H9 (cell line): Measurements from ENCODE around the gene PRSS2. TPM values are rescaled to one million over a fixed set of nuclear protein-coding genes. Genes with fewer than 3 reads are reported as not detected.

Source experiments
- DNase-seq: peaks from one replicate; pipeline ENCODE4 v3.0.0-alpha.2; 2017
- H2AFZ ChIP-seq: one replicate; pipeline ENCODE4 v1.6.1; 2013; ENCODE audit warnings: mild to moderate bottlenecking, low read length, control low read depth, moderate library complexity
- H2AK5ac ChIP-seq: 2 replicates; pipeline ENCODE4 v1.6.1; 2013; ENCODE audit warnings: low read length, control low read depth, mixed read lengths; ENCODE audit not compliant: insufficient read length
- H2BK120ac ChIP-seq: one replicate; pipeline ENCODE4 v1.6.1; 2013; ENCODE audit warnings: low read depth, mild to moderate bottlenecking, low read length, control low read depth, inconsistent platforms; ENCODE audit not compliant: poor library complexity, severe bottlenecking
- H2BK12ac ChIP-seq: 2 replicates; pipeline ENCODE4 v1.6.1; 2013; ENCODE audit warnings: low read length, control low read depth, mixed read lengths, low read depth; ENCODE audit not compliant: insufficient read length
- H2BK15ac ChIP-seq: 2 replicates; pipeline ENCODE4 v1.6.1; 2013; ENCODE audit warnings: low read depth, low read length, control low read depth
- H2BK20ac ChIP-seq: one replicate; pipeline ENCODE4 v1.6.1; 2013; ENCODE audit warnings: low read depth, mild to moderate bottlenecking, low read length, control low read depth, inconsistent platforms; ENCODE audit not compliant: poor library complexity, severe bottlenecking
- H2BK5ac ChIP-seq: 2 replicates; pipeline ENCODE4 v1.6.1; 2013; ENCODE audit warnings: low read length, control low read depth, mixed read lengths; ENCODE audit not compliant: insufficient read length
- H3K14ac ChIP-seq: 2 replicates; pipeline ENCODE4 v1.6.1; 2013; ENCODE audit warnings: low read length, control low read depth; ENCODE audit not compliant: insufficient read depth
- H3K18ac ChIP-seq: 2 replicates; pipeline ENCODE4 v1.6.1; 2013; ENCODE audit warnings: low read depth, mild to moderate bottlenecking, mixed read lengths, low read length, control low read depth; ENCODE audit not compliant: insufficient read length
- H3K23ac ChIP-seq: 2 replicates; pipeline ENCODE4 v1.6.1; 2013; ENCODE audit warnings: low read length, control low read depth, mixed read lengths, low read depth; ENCODE audit not compliant: insufficient read length
- H3K23me2 ChIP-seq: 2 replicates; pipeline ENCODE4 v1.6.1; 2013; ENCODE audit warnings: low read depth, mild to moderate bottlenecking, mixed read lengths, low read length, control low read depth; ENCODE audit not compliant: insufficient read length, poor library complexity, severe bottlenecking
- H3K27ac ChIP-seq: 2 replicates; pipeline ENCODE4 v1.5.1; 2013; ENCODE audit warnings: low read length, control low read depth, mixed read lengths, low read depth; ENCODE audit not compliant: insufficient read length
- H3K27me3 ChIP-seq: 2 replicates; pipeline ENCODE4 v1.6.1; 2013; ENCODE audit warnings: low read length, control low read depth, inconsistent platforms; ENCODE audit not compliant: insufficient read depth
- H3K4ac ChIP-seq: 2 replicates; pipeline ENCODE4 v1.6.1; 2013; ENCODE audit warnings: low read depth, mild to moderate bottlenecking, control low read depth, inconsistent platforms, low read length, moderate library complexity
- H3K4me1 ChIP-seq: 2 replicates; pipeline ENCODE4 v1.6.1; 2013; ENCODE audit warnings: low read length, control low read depth, inconsistent platforms; ENCODE audit not compliant: insufficient read depth
- H3K4me2 ChIP-seq: 2 replicates; pipeline ENCODE4 v1.6.1; 2013; ENCODE audit warnings: low read length, control low read depth, mixed read lengths; ENCODE audit not compliant: insufficient read length, insufficient read depth
- H3K56ac ChIP-seq: 2 replicates; pipeline ENCODE4 v1.6.1; 2013; ENCODE audit warnings: low read depth, mild to moderate bottlenecking, mixed read lengths, low read length, control low read depth; ENCODE audit not compliant: insufficient read length
- H3K79me1 ChIP-seq: 2 replicates; pipeline ENCODE4 v1.6.1; 2013; ENCODE audit warnings: low read depth, mild to moderate bottlenecking, moderate library complexity, low read length, control low read depth, inconsistent platforms; ENCODE audit not compliant: insufficient read depth, poor library complexity, severe bottlenecking
- H3K79me2 ChIP-seq: 2 replicates; pipeline ENCODE4 v1.6.1; 2013; ENCODE audit warnings: low read length, control low read depth, inconsistent platforms; ENCODE audit not compliant: insufficient read depth
- H3K9ac ChIP-seq: 2 replicates; pipeline ENCODE4 v1.6.1; 2013; ENCODE audit warnings: low read length, control low read depth, mixed read lengths; ENCODE audit not compliant: insufficient read length; ENCODE audit errors: extremely low read depth
- H3K9me3 ChIP-seq: one replicate; pipeline ENCODE4 v1.6.1; 2013; ENCODE audit warnings: low read depth, low read length, inconsistent platforms; ENCODE audit not compliant: control insufficient read depth
- H3T11ph ChIP-seq: one replicate; pipeline ENCODE4 v1.6.1; 2013; ENCODE audit warnings: mild to moderate bottlenecking, low read length, control low read depth, inconsistent platforms
- H4K20me1 ChIP-seq: one replicate; pipeline ENCODE4 v1.6.1; 2013; ENCODE audit not compliant: control insufficient read depth, insufficient read length, insufficient read depth
- H4K5ac ChIP-seq: 2 replicates; pipeline ENCODE4 v1.6.1; 2013; ENCODE audit warnings: low read depth, mild to moderate bottlenecking, mixed read lengths, low read length, control low read depth; ENCODE audit not compliant: insufficient read length
- H4K8ac ChIP-seq: replicated peaks from 2 replicates; pipeline ENCODE4 v1.6.1; 2013; ENCODE audit warnings: low read length, control low read depth, mixed read lengths, low read depth; ENCODE audit not compliant: insufficient read length
- H4K91ac ChIP-seq: 2 replicates; pipeline ENCODE4 v1.6.1; 2013; ENCODE audit warnings: low read depth, mild to moderate bottlenecking, moderate library complexity, mixed read lengths, low read length, control low read depth; ENCODE audit not compliant: insufficient read length
- H3K27ac Mint-ChIP-seq, 3 experiments: 2 replicates in 2 of 3; 3 replicates in 1 of 3; pipeline ENCODE4 v1.8.0; 2020 to 2021; ENCODE audit warnings: mixed read lengths in 3 of 3, mild to moderate bottlenecking in 1 of 3, moderate library complexity in 1 of 3
- H3K27me3 Mint-ChIP-seq: 2 replicates; pipeline ENCODE4 v1.8.0; 2021; ENCODE audit warnings: low read depth, mild to moderate bottlenecking, moderate library complexity, mixed read lengths
- H3K36me3 Mint-ChIP-seq, 3 experiments: 2 replicates in 2 of 3; 3 replicates in 1 of 3; pipeline ENCODE4 v1.8.0; 2020 to 2021; ENCODE audit warnings: low read depth in 3 of 3, mixed read lengths in 3 of 3; ENCODE audit not compliant: insufficient read depth in 1 of 3
- H3K4me1 Mint-ChIP-seq, 2 experiments: 2 replicates each; pipeline ENCODE4 v1.8.0; 2020; ENCODE audit warnings: mixed read lengths in 2 of 2
- H3K4me3 Mint-ChIP-seq, 2 experiments: 2 replicates in 1 of 2; 3 replicates in 1 of 2; pipeline ENCODE4 v1.8.0; 2020 to 2021; ENCODE audit warnings: mild to moderate bottlenecking in 2 of 2, mixed read lengths in 2 of 2, moderate library complexity in 1 of 2
- H3K9me3 Mint-ChIP-seq, 2 experiments: 2 replicates in 1 of 2; 3 replicates in 1 of 2; pipeline ENCODE4 v1.8.0; 2020; ENCODE audit warnings: mild to moderate bottlenecking in 2 of 2, mixed read lengths in 2 of 2, moderate library complexity in 1 of 2
- WGBS: extraction: QIAGEN DNeasy Blood & Tissue Kit; methylation state at CpG from one replicate; pipeline ENCODE4 v1.1.7; 2013; ENCODE audit warnings: missing lambda C conversion rate, low lambda C conversion rate, mixed read lengths; ENCODE audit not compliant: insufficient read length; ENCODE audit errors: extremely low coverage; 5-methylcytosine and 5-hydroxymethylcytosine counted together
- total RNA-seq: library from RNA; stranded (reverse); gene quantifications from 2 replicates; pipeline ENCODE4 v1.2.1, GENCODE V29; 2021
- TF ChIP-seq, protein P1 (sequence below): fragments of 200-600 bp; sonication (generic); conservative IDR thresholded peaks from 3 replicates; pipeline ENCODE4 v1.8.0; 2021; ENCODE audit warnings: antibody characterized with exemption, mild to moderate bottlenecking

PRSS2 gene
- total RNA-seq, 1 experiment from 2014 or later, result not detected

DNA sequence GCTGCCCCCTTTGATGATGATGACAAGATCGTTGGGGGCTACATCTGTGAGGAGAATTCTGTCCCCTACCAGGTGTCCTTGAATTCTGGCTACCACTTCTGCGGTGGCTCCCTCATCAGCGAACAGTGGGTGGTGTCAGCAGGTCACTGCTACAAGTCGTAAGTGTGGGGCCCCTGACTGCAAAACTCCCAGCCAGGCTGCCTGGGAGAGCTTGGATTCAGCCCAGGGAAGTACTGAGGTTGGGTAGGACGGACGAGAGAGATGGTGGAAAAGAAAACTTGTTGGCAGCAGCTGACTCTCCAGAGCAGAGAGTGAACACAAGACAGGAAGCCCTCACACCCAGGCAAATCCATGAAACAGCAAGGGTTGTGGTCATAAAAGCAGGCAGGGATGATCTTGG is 1.3 kb downstream of the PRSS2 start:
- Histone ChIP-seq H3K4ac (no peak overlapping the region), H3K18ac (no peak overlapping the region), H2AK5ac (no peak overlapping the region), H3K9ac (no peak overlapping the region), H2BK20ac (no peak overlapping the region), H3K14ac (no peak overlapping the region), H3K23me2 (no peaks in the 10 kb centered on the region), H3K9me3 (no peaks in the 10 kb centered on the region), H3K27me3 (no peaks in the 10 kb centered on the region), H3K79me1 (no peaks in the 10 kb centered on the region), H3K79me2 (no peaks in the 10 kb centered on the region), H2AFZ (no peak overlapping the region), H3K27ac (no peak overlapping the region), H3K23ac (no peak overlapping the region), H2BK120ac (no peak overlapping the region), H2BK5ac (no peak overlapping the region), H4K91ac (no peak overlapping the region), H3K56ac (no peak overlapping the region), H2BK15ac (no peak overlapping the region), H3K4me2 (no peak overlapping the region), H3K4me1 (no peaks in the 10 kb centered on the region), H4K5ac (no peak overlapping the region), H4K20me1 (no peaks in the 10 kb centered on the region), H3T11ph (no peak overlapping the region), H4K8ac (no peak overlapping the region), H2BK12ac (no peak overlapping the region)
- Mint-ChIP-seq H3K4me3 (no peak overlapping the region), H3K27ac (no peak overlapping the region), H3K36me3 (no peaks in the 10 kb centered on the region), H3K4me1 (peaks cover 3 to 5% of the 10 kb centered on the region in 2 experiments; a peak in 3 of 4 replicates), H3K27me3 (peaks cover 16% of the 10 kb centered on the region), H3K9me3 (no peaks in the 10 kb centered on the region)
- TF ChIP-seq, protein P1, sequence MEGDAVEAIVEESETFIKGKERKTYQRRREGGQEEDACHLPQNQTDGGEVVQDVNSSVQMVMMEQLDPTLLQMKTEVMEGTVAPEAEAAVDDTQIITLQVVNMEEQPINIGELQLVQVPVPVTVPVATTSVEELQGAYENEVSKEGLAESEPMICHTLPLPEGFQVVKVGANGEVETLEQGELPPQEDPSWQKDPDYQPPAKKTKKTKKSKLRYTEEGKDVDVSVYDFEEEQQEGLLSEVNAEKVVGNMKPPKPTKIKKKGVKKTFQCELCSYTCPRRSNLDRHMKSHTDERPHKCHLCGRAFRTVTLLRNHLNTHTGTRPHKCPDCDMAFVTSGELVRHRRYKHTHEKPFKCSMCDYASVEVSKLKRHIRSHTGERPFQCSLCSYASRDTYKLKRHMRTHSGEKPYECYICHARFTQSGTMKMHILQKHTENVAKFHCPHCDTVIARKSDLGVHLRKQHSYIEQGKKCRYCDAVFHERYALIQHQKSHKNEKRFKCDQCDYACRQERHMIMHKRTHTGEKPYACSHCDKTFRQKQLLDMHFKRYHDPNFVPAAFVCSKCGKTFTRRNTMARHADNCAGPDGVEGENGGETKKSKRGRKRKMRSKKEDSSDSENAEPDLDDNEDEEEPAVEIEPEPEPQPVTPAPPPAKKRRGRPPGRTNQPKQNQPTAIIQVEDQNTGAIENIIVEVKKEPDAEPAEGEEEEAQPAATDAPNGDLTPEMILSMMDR, result no peak
- WGBS, result no CpG with 5 or more reads among the region's 6 CpGs
- no peak for DNase-seq
